HG02885 (cell line): ENCODE measurements around the gene CFAP221.
"Not testable (repeated sequence)": the region's sequence is repeated elsewhere in the genome, so short reads cannot be mapped to it uniquely, and the experiment has no call there.

ENCODE experiments used
- ATAC-seq: cut with Tn5 transposase; IDR thresholded peaks from one replicate; pipeline ENCODE4 v1.9.1; 2021; ENCODE audit warnings: mild to moderate bottlenecking; ENCODE audit not compliant: unreplicated experiment, poor library complexity

The CFAP221 gene

DNA sequence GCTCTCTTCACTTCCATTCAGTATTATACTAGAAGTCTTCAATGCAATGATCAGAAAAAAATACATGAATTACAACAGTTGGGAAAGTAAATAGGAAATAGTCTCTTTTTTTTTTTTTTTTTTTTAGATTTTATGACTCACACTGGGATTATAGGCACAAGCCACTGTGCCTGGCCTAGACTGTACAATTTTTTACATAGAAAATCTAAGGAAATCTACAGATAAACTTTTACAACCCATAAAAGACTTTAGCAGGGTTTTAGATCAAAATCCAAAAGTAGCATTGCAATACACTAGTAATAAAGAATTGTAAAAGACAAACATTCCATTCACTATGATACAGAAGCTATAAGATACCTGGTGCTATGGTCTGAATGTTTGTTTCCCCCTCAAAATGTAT is 39.0 kb downstream of the CFAP221 start:
- ATAC-seq, result no peak

GRCh38 chr2:119584469-119584868 is 40.2 kb downstream of the CFAP221 start:
- ATAC-seq, result no peak

DNA sequence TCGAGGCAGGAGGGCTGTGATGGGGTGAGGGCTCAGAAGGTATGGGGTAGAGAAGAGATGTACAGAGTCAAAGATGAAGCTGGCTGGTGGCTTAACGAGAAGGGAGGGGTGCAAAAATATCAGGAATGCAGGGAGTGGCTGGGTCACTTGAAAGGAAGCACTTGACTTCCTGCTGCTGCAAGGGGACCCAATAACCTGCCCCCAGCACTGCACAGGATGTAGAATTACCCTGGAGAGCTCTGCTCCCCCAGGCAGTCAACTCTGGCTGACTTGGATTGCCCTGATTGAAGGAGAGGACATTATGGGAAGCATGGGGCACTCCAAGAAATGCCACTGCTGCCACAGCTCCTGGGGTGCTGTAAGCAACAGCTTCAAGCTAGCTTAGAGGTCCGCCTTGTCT is 41.8 kb downstream of the CFAP221 start:
- ATAC-seq, result no peak

DNA sequence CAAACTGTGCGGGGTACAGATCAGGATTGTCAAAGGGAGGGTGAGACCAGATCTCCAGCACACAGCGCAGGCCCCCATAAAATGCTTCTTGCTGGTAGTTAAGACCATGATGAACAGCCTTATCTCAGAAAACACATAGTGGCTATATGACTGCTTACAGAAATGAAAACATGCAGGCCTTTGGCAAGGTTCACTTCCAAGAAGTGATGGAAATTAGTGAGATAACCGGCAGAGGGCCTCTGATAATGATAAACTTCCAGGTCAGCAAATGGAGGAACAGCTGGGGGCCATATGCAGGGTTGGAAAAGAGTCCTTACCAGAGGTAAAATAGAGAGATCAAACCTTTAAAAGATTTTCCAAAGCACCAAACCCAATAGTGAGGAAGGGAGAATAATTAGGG is 46.6 kb downstream of the CFAP221 start:
- no peak for ATAC-seq

- no peak for ATAC-seq
These were observed 47.3 kb downstream of the CFAP221 start for GRCh38 chr2:119591523-119591922.

DNA sequence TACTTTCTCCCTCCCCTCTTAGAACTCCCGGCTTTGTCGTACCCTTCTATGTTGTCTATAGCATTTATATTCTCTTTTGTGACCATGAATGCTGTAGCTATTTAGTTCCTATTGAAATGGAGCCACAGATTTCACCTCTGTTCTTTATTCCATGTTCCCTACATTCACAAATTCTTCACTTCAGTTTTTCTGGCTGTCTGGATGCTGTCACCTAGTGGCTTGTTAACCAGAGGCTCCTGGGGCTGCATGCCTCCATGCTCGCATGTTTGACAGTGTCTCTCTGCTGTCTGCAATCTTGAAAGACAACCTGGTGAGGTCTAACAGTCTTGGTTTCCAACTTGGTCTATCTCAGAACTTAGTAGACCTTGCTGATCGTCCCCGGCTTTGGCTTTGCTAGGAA is 48.2 kb downstream of the CFAP221 start:
- ATAC-seq, result no peak

DNA sequence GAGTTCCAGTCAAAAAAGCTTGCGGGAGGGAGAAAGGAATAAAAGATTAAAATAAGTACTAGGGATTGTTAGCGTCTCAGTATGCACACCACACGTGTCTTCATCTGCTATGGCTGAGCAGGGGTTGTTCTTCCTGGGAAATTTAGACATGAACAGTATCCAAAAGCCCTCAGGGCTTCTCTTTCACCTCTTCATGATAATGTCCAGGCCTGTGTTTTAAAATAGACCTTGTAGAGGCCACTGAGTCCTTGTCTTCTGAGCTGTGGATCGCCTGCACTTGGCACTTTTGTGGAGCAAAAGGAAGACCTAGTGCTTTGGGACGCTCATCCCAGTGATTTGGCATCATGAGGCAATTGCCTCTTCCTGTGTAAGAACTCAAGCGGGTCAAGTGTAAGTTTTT is 52.4 kb downstream of the CFAP221 start:
- ATAC-seq, result no peak

GRCh38 chr2:119598596-119599263 is 54.5 kb downstream of the CFAP221 start:
- no peak for ATAC-seq

- ATAC-seq, result no peak
These were observed 55.1 kb downstream of the CFAP221 start for GRCh38 chr2:119599384-119599783.

- no peak for ATAC-seq
These were observed 60.8 kb downstream of the CFAP221 start for GRCh38 chr2:119605096-119605495.

DNA sequence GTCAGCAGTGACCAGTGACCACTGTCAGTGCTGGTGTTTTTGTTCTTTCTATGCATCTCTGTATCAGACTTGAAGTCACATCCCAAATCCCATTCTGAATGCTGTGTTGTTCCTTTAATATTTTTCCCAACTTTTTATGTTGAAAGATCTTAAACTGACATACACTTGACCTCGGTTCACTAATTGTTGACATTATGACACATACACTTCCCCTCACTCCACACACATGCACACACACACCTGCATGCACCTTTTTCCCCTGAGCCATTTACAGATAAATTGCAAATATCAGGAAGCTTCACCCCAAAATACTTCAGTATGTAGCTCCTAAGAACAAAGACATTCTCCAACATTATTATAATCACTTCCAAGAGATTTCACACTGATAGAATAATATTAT is 62.4 kb downstream of the CFAP221 start:
- no peak for ATAC-seq

GRCh38 chr2:119608553-119608952 is 64.3 kb downstream of the CFAP221 start:
- no peak for ATAC-seq

GRCh38 chr2:119609337-119609736 is 65.1 kb downstream of the CFAP221 start:
- no peak for ATAC-seq

DNA sequence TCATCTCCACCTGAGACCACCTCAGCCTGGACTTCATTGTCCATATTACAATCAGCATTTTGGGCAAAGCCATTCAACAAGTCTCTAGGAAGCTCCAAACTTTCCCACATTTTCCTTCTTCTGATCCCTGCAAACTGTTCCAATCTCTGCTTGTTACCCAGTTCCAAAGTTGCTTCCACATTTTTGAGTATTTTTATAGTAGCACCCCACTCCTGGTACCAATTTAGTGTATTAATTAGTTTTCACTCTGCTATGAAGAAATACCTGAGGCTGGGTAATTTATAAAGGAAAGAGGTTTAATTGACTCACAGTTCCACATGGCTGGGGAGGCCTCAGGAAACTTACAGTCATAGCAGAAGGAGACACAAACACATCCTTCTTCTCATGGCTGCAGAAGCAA is 69.9 kb downstream of the CFAP221 start:
- not testable (repeated sequence) for ATAC-seq

GRCh38 chr2:119616421-119616820 is 72.2 kb downstream of the CFAP221 start:
- ATAC-seq, result no peak

GRCh38 chr2:119617455-119617854 is 73.2 kb downstream of the CFAP221 start:
- no peak for ATAC-seq

- not testable (repeated sequence) for ATAC-seq
These were observed 74.5 kb downstream of the CFAP221 start for GRCh38 chr2:119618725-119619124.

GRCh38 chr2:119625226-119625625 is 81.0 kb downstream of the CFAP221 start:
- no peak for ATAC-seq

GRCh38 chr2:119629323-119629825 is 85.1 kb downstream of the CFAP221 start:
- no peak for ATAC-seq

GRCh38 chr2:119630121-119630520 is 85.9 kb downstream of the CFAP221 start:
- no peak for ATAC-seq

- no peak for ATAC-seq
These were observed 93.1 kb downstream of the CFAP221 start for GRCh38 chr2:119637371-119637770.

DNA sequence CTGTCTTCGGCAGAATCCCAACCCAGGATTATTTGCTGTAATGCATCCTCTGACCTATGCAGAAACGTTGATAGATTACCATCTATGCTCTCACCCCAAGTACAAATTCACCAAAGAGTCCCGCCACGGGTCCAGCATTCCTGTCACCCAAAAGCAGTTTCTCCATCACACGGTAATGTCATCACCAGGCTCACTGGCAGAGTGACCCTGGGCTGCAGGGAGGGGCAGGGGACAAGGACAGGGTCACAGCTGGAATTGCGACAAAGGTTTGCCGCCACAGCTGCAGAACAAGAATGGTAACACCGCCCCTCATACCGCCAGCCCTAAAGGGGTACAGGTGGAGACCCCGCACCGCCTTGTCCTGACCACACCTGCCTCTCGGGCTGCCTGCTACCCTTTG is 94.0 kb downstream of the CFAP221 start:
- no peak for ATAC-seq
